PC-3 (cell line): ENCODE data around the gene PTTG1IP2. TPM values are rescaled to one million over a fixed set of nuclear protein-coding genes. Genes with fewer than 3 reads are reported as not detected.
"Not testable (repeated sequence)": the region's sequence is repeated elsewhere in the genome, so short reads cannot be mapped to it uniquely, and the experiment has no call there.

Experiments
- ATAC-seq: fragments of 200-7000 bp; cut with Tn5 transposase; 2 replicates; pipeline ENCODE4 v1.9.1; 2020; ENCODE audit warnings: mild to moderate bottlenecking, moderate library complexity
- BruUV-seq: library from RNA; stranded (reverse); fragments of 400-500 nt; replicated peaks from 2 replicates; lab custom pipeline; 2021; lab: Mats Ljungman, UMichigan
- CTCF ChIA-PET: fragments of 300-600 bp; sonication (Branson Sonifier 250); formaldehyde crosslinking; loops from one replicate; lab custom pipeline; 2022; ENCODE audit warnings: antibody characterized with exemption; lab: Charles Lee
- POLR2A ChIA-PET: fragments of 300-600 bp; sonication (Branson Sonifier 250); formaldehyde crosslinking; loops from one replicate; lab custom pipeline; 2022; ENCODE audit warnings: antibody characterized with exemption; ENCODE audit not compliant: unreplicated experiment; lab: Charles Lee
- DNase-seq: peaks from one replicate; pipeline ENCODE4 v3.0.0-alpha.2; 2015
- H2AFZ ChIP-seq: fragments of 300-600 bp; sonication (generic); 2 replicates; pipeline ENCODE4 v1.6.0; 2016; ENCODE audit warnings: antibody characterized with exemption, low read length
- H3F3A ChIP-seq: fragments of 300-600 bp; sonication (generic); one replicate; pipeline ENCODE4 v1.6.0; 2017; ENCODE audit warnings: antibody characterized with exemption, low read length, control low read depth, mild to moderate bottlenecking; ENCODE audit not compliant: unreplicated experiment
- H3K27ac ChIP-seq: fragments of 300-600 bp; sonication (generic); 2 replicates; pipeline ENCODE4 v1.5.1; 2016; ENCODE audit warnings: mild to moderate bottlenecking, low read length
- H3K27me3 ChIP-seq: fragments of 300-600 bp; sonication (generic); 2 replicates; pipeline ENCODE4 v1.6.1; 2016; ENCODE audit warnings: low read length, mixed read lengths
- H3K36me3 ChIP-seq: fragments of 300-600 bp; sonication (generic); 2 replicates; pipeline ENCODE4 v1.6.1; 2016; ENCODE audit warnings: low read depth, mixed run types, low read length, mixed read lengths
- H3K4me1 ChIP-seq: fragments of 300-600 bp; sonication (generic); 2 replicates; pipeline ENCODE4 v1.5.1; 2016; ENCODE audit warnings: low read length; ENCODE audit not compliant: insufficient read depth
- H3K4me2 ChIP-seq: fragments of 300-600 bp; sonication (generic); 2 replicates; pipeline ENCODE4 v1.6.0; 2016; ENCODE audit warnings: low read length
- H3K4me3 ChIP-seq: fragments of 300-600 bp; sonication (generic); 2 replicates; pipeline ENCODE4 v1.5.1; 2016; ENCODE audit warnings: mild to moderate bottlenecking, low read length, mixed read lengths
- H3K79me2 ChIP-seq: fragments of 300-600 bp; sonication (generic); 2 replicates; pipeline ENCODE4 v1.6.1; 2017; ENCODE audit warnings: low read length, mixed read lengths
- H3K9ac ChIP-seq: fragments of 300-600 bp; sonication (generic); 2 replicates; pipeline ENCODE4 v1.6.0; 2016; ENCODE audit warnings: mild to moderate bottlenecking, low read length
- H3K9me2 ChIP-seq: fragments of 300-600 bp; sonication (generic); replicated peaks from 2 replicates; pipeline ENCODE4 v1.6.1; 2016; ENCODE audit warnings: mixed run types, low read length, mixed read lengths
- H3K9me3 ChIP-seq: fragments of 300-600 bp; sonication (generic); 2 replicates; pipeline ENCODE4 v1.6.1; 2016; ENCODE audit warnings: low read length, mixed read lengths
- H4K20me1 ChIP-seq: fragments of 300-600 bp; sonication (generic); 2 replicates; pipeline ENCODE4 v1.6.1; 2016; ENCODE audit warnings: low read length, mixed read lengths
- EZH2 ChIP-seq: fragments of 300-600 bp; sonication (generic); IDR thresholded peaks from one replicate; pipeline ENCODE4 v1.6.1; 2017; ENCODE audit warnings: antibody characterized with exemption, mild to moderate bottlenecking, low read length; ENCODE audit not compliant: unreplicated experiment
- EZH2phosphoT487 ChIP-seq: fragments of 300-600 bp; sonication (generic); IDR thresholded peaks from 2 replicates; pipeline ENCODE4 v1.6.1; 2018; ENCODE audit warnings: mild to moderate bottlenecking, antibody characterized with exemption, low read length, borderline replicate concordance
- intact Hi-C: fragments of 100-400 bp; cut with micrococcal nuclease; formaldehyde crosslinking; loops from 2 replicates; pipeline ENCODE4 v1.9.0; 2023
- total RNA-seq: library from RNA; depleted of rRNA; stranded (reverse); fragments of >200 nt; gene quantifications from 2 replicates; pipeline ENCODE4 v1.2.3, GENCODE V29; 2014
- TF ChIP-seq, protein P1 (sequence below): fragments of 300-600 bp; sonication (generic); conservative IDR thresholded peaks from 2 replicates; pipeline ENCODE4 v1.5.1; 2017; ENCODE audit warnings: antibody characterized with exemption, low read depth, mild to moderate bottlenecking, low read length

Gene PTTG1IP2
- total RNA-seq, 1 experiment from 2014 or later, result not detected

DNA sequence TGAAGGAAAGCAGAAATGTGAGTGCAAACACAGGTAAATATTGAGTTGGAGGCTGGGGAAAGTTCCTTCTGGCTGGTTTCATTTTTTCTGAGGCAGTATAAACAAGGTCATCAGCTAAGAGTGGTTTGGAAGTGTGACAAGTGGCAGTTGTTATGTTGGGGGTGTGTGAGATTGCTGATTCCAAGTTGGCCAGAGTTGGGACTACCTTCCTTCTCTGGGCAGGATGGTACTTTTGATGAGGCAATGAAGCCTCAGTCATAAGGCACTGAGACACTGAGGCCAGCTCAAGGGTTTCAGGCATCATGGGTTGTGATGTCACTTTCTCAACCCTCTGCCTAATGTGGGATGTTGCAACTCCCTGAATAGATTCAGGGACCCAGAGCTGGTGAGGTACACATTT lies 8.2 kb upstream of the PTTG1IP2 start:
- Histone ChIP-seq H3K27me3 (no peaks in the 10 kb centered on the region), H4K20me1 (no peaks in the 10 kb centered on the region), H3K4me3 (no peak overlapping the region), H3K79me2 (no peaks in the 10 kb centered on the region), H3K9me2 (no peaks in the 10 kb centered on the region), H3F3A (no peaks in the 10 kb centered on the region), H2AFZ (no peak overlapping the region), H3K27ac (no peak overlapping the region), H3K9ac (no peak overlapping the region), H3K4me1 (no peaks in the 10 kb centered on the region), H3K36me3 (no peaks in the 10 kb centered on the region), H3K9me3 (no peaks in the 10 kb centered on the region), H3K4me2 (no peak overlapping the region)
- intact Hi-C loops, result no loop called here
- ATAC-seq (no peak), DNase-seq (no peak)
- BruUV-seq, result no TSS peak
- POLR2A ChIA-PET, result no interaction called here
- CTCF ChIA-PET, result interaction anchor here (0.6 kb wide), 1 partner anchor 136 kb away, joined by 3 read pairs; no protein-coding TSS in a partner anchor
- TF ChIP-seq EZH2 (no peak), EZH2phosphoT487 (no peak)
- TF ChIP-seq, protein P1, sequence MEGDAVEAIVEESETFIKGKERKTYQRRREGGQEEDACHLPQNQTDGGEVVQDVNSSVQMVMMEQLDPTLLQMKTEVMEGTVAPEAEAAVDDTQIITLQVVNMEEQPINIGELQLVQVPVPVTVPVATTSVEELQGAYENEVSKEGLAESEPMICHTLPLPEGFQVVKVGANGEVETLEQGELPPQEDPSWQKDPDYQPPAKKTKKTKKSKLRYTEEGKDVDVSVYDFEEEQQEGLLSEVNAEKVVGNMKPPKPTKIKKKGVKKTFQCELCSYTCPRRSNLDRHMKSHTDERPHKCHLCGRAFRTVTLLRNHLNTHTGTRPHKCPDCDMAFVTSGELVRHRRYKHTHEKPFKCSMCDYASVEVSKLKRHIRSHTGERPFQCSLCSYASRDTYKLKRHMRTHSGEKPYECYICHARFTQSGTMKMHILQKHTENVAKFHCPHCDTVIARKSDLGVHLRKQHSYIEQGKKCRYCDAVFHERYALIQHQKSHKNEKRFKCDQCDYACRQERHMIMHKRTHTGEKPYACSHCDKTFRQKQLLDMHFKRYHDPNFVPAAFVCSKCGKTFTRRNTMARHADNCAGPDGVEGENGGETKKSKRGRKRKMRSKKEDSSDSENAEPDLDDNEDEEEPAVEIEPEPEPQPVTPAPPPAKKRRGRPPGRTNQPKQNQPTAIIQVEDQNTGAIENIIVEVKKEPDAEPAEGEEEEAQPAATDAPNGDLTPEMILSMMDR, result no peak

DNA sequence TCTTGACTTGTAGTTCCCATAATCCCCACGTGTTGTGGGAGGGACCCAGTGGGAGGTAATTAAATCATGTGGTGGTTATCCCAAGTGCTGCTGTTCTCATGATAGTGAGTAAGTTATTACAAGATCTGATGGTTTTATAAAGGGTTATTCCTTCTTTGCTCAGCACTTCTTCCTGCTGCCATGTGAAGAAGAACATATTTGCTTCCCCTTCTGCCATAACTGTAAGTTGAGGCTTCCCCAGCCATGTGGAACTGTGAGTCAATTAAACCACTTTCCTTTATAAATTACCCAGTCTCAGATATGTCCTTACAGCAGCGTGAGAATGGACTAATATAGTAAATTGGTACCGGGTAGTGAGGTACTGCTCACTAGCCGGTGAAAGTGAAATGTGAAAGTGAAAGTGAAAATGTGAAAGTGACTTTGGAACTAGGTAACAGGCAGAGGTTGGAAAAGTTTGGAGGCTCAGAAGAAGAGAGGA lies 6.2 kb upstream of the PTTG1IP2 start:
- POLR2A ChIA-PET, result not testable (repeated sequence)

DNA sequence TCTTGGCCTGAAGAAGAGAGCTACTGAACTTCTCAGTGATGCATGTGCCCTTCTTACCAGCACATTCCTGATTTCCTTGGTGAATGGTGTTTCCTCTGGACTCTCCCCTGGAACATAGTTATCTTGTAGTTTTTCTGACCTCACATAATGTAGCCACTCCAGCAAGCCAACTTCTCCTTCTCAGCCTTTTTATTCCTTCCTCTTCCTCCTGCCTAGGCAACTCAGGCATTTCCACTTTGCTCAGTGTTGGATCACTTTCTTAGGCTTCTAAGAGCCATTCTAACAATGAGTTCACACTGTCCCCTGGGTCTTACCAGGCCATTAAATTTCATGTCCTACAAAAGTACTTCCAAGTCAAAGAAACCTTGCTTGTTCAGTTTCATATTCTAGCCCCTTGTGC lies 3.6 kb upstream of the PTTG1IP2 start:
- ChIA-PET CTCF (no interaction called here), POLR2A (no interaction called here)
- no peak overlapping the region for H3K4me2 ChIP-seq
- no peaks in the 10 kb centered on the region for H3K36me3 ChIP-seq
- no peak overlapping the region for H3K4me3 ChIP-seq
- no peaks in the 10 kb centered on the region for H3K79me2 ChIP-seq
- H4K20me1 ChIP-seq, result no peaks in the 10 kb centered on the region
- ATAC-seq (no peak), DNase-seq (no peak)
- intact Hi-C loops, result no loop called here
- no peaks in the 10 kb centered on the region for H3K4me1 ChIP-seq
- no peaks in the 10 kb centered on the region for H3F3A ChIP-seq
- H3K9ac ChIP-seq, result no peak overlapping the region
- H3K9me3 ChIP-seq, result no peaks in the 10 kb centered on the region
- no peaks in the 10 kb centered on the region for H3K9me2 ChIP-seq
- TF ChIP-seq, protein P1, result no peak
- TF ChIP-seq EZH2 (no peak), EZH2phosphoT487 (no peak)
- H3K27me3 ChIP-seq, result no peaks in the 10 kb centered on the region
- no peak overlapping the region for H3K27ac ChIP-seq
- no peak overlapping the region for H2AFZ ChIP-seq
- no TSS peak for BruUV-seq

More for the DNA sequence above, 6.2 kb upstream of the PTTG1IP2 start:
- H3K36me3 ChIP-seq, H3K9me3 ChIP-seq, H3K9me2 ChIP-seq, H3K4me2 ChIP-seq, H3K4me1 ChIP-seq, H3K4me3 ChIP-seq, H4K20me1 ChIP-seq, H2AFZ ChIP-seq, CTCF ChIA-PET, H3K27ac ChIP-seq, ATAC-seq, H3F3A ChIP-seq, intact Hi-C loops, H3K9ac ChIP-seq, H3K79me2 ChIP-seq, DNase-seq, H3K27me3 ChIP-seq, BruUV-seq: not testable (repeated sequence)
